ENCODE results near the gene C1orf74. TPM values are rescaled to one million over a fixed set of nuclear protein-coding genes. Genes with fewer than 3 reads are reported as not detected.

C1orf74 gene
- total RNA-seq, 3 donors from 2014 or later, result 0.64 to 3.1 (median 2.0) TPM

GRCh38 chr1:209827384-209828262 lies 43.3 kb upstream of the C1orf74 start, which contains the start of gene UTP25:
UTP25 (plus strand) TSS chr1:209827972; CDS start chr1:209828064, 92 bp downstream.
- Histone ChIP-seq H3K4me3 (peak within 1 kb of the TSS; percentile 67 to 94 (median 69)), H3K27ac (peak within 1 kb of the TSS; percentile 85 to 91), H3K4me1 (peaks cover 0 to 10% of the 10 kb centered on the region in 2 donors), H3K27me3 (no peaks in the 10 kb centered on the region), H3K36me3 (no peaks in the 10 kb centered on the region), H3K9me3 (no peaks in the 10 kb centered on the region)
- peak; percentile 89 to 91 for DNase-seq (ENCODE audit: low spot score in 2 of 2)
- intact Hi-C loops (cut with DNase I; ENCODE audit: low total_unique reads), result no loop called here
- peak; percentile 74 to 87 (median 79) for TF ChIP-seq POLR2AphosphoS5 (IDR thresholded peaks at IDR 0.05)
- TF ChIP-seq POLR2A (IDR thresholded peaks at IDR 0.05), result no peak
- peak; percentile 51 to 78 (median 69) for TF ChIP-seq CTCF (IDR thresholded peaks at IDR 0.05)

- H3K36me3 ChIP-seq, result no peaks in the 10 kb centered on the region
- H3K27me3 ChIP-seq, result no peaks in the 10 kb centered on the region
- H3K4me3 ChIP-seq, result no peak overlapping the region
- TF ChIP-seq POLR2AphosphoS5 (IDR thresholded peaks at IDR 0.05), result no peak
- no peak for TF ChIP-seq CTCF (IDR thresholded peaks at IDR 0.05)
- no peak for TF ChIP-seq POLR2A (IDR thresholded peaks at IDR 0.05)
- no peaks in the 10 kb centered on the region for H3K9me3 ChIP-seq
- H3K27ac ChIP-seq, result peak overlapping the region; percentile 46 to 70
- intact Hi-C loops (cut with DNase I; ENCODE audit: low total_unique reads), result no loop called here
- peaks cover 0 to 10% of the 10 kb centered on the region in 2 donors for H3K4me1 ChIP-seq
- no peak for DNase-seq (ENCODE audit: low spot score in 2 of 2)
Measured at GRCh38 chr1:209825591-209826434, 41.5 kb upstream of the C1orf74 start.

GRCh38 chr1:209823143-209824041 lies 39.0 kb upstream of the C1orf74 start:
- intact Hi-C loops (cut with DNase I; ENCODE audit: low total_unique reads), result no loop called here
- H3K36me3 ChIP-seq, result no peaks in the 10 kb centered on the region
- no peaks in the 10 kb centered on the region for H3K4me1 ChIP-seq
- H3K4me3 ChIP-seq, result peak overlapping the region in 1 of 3 donors; percentile 12
- peak overlapping the region; percentile 30 to 50 for H3K27ac ChIP-seq
- no peaks in the 10 kb centered on the region for H3K27me3 ChIP-seq
- no peaks in the 10 kb centered on the region for H3K9me3 ChIP-seq
- TF ChIP-seq CTCF (IDR thresholded peaks at IDR 0.05), result peak in 2 of 3 donors; percentile 59 to 66
- no peak for TF ChIP-seq POLR2A (IDR thresholded peaks at IDR 0.05)
- no peak for TF ChIP-seq POLR2AphosphoS5 (IDR thresholded peaks at IDR 0.05)
- no peak for DNase-seq (ENCODE audit: low spot score in 2 of 2)

- no peaks in the 10 kb centered on the region for H3K4me1 ChIP-seq
- DNase-seq (ENCODE audit: low spot score in 2 of 2), result no peak
- intact Hi-C loops (cut with DNase I; ENCODE audit: low total_unique reads), result no loop called here
Measured at GRCh38 chr1:209822706-209823105, 38.3 kb upstream of the C1orf74 start.

More at GRCh38 chr1:209822706-209823105, 38.3 kb upstream of the C1orf74 start:
- Histone ChIP-seq H3K9me3 (no peaks in the 10 kb centered on the region), H3K27ac (no peak overlapping the region), H3K27me3 (no peaks in the 10 kb centered on the region), H3K36me3 (no peaks in the 10 kb centered on the region), H3K4me3 (no peak overlapping the region)
- no peak for TF ChIP-seq CTCF (IDR thresholded peaks at IDR 0.05)
- TF ChIP-seq POLR2AphosphoS5 (IDR thresholded peaks at IDR 0.05), result no peak
- TF ChIP-seq POLR2A (IDR thresholded peaks at IDR 0.05), result no peak

Data from breast epithelium (tissue), 4 donors.